SH-SY5Y (cell line): ENCODE measurements around the gene PRDM11.

ENCODE experiments used
- GATA2 ChIP-seq: IDR thresholded peaks from 2 replicates; pipeline ENCODE4 v1.6.1; 2011; ENCODE audit warnings: mild to moderate bottlenecking, low read depth, low read length
- GATA3 ChIP-seq: IDR thresholded peaks from 2 replicates; pipeline ENCODE4 v1.6.1; 2011; ENCODE audit warnings: low read depth, mild to moderate bottlenecking, low read length, moderate library complexity

- no peak for TF ChIP-seq GATA2
- no peak for TF ChIP-seq GATA3
Measured at GRCh38 chr11:45270946-45271716, 124.7 kb downstream of the PRDM11 start.
